Heart left ventricle (tissue), 13 donors: ENCODE data around the gene LARP4B.

ENCODE experiments used
- CTCF ChIP-seq, 12 donors: fragments of 200-600 bp; sonication (generic) in 4 of 12; IDR thresholded peaks; one replicate each; pipeline versions ENCODE4 v1.5.0 to v1.8.0; 2018 to 2022; ENCODE audit warnings: antibody characterized with exemption in 12 of 12, mild to moderate bottlenecking in 5 of 12
- POLR2A ChIP-seq, 2 donors: fragments of 450-650 bp; IDR thresholded peaks; one replicate each; pipeline ENCODE4 v1.6.1; 2017; ENCODE audit warnings: antibody characterized with exemption in 2 of 2, mild to moderate bottlenecking in 2 of 2, moderate library complexity in 2 of 2
- donor health status: ischemic (EF 13 %, LVEDD 7.1; RV severe dilation, severe dysfunction).
- donor health status: DM: no; HTN: yes; CAD: no.
- donor health status: DM: no; HTN: no; CAD: no.
- donor health status: ischemic (EF 25% LVEDD 6.9; RV normal size, moderate dysfunction).
- donor health status: ischemic (EF 25% LVEDD 5.7; RV mildly dilated, moderate dysfunction).
- donor health status: ischemic (EF 35%, LVEDD 5.7; RV mildly dilated, moderate dysfunction).
- donor health status: nonischemic (EF 11% LVEDD 7.7; RV severe dilation, severe dysfunction).
- donor health status: DM: yes; HTN: yes; CAD: no.
- donor health status: PGD.
- donor health status: ischemic (EF 29% LVEDD 5.4; RV normal size, mild dysfunction).
- donor health status: nonischemic (EF 23%, LVEDD 6.1; RV moderate dilation, normal function).

- peak in 9 of 12 donors; percentile 8 to 51 (median 41) for TF ChIP-seq CTCF (IDR thresholded peaks at IDR 0.05)
- no peak for TF ChIP-seq POLR2A (IDR thresholded peaks at IDR 0.05)
Observed at GRCh38 chr10:810351-810846, 121.1 kb downstream of the LARP4B start.
